ENCODE data around the gene SMIM8.

The SMIM8 gene

DNA sequence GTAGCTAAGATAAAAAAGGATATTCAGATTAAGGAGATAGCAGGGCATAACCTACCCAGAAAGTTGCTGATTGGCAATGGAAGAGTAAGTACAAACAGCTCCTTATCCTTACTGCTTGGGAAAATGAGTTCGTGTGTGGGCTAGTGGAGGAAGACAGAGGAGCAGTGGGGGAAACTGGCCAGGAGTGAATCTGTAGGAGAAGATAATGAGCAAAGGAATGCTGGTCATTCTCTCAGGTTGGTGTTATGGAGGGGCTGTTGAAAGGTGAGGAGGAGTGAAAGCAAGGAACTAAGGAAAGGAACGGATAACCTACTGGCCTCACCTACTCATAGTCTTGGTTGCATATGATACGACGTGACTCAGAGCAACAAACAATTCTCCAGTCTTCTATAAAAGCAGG lies 14.0 kb downstream of the SMIM8 start:
- DNase-seq, result no peak

DNA sequence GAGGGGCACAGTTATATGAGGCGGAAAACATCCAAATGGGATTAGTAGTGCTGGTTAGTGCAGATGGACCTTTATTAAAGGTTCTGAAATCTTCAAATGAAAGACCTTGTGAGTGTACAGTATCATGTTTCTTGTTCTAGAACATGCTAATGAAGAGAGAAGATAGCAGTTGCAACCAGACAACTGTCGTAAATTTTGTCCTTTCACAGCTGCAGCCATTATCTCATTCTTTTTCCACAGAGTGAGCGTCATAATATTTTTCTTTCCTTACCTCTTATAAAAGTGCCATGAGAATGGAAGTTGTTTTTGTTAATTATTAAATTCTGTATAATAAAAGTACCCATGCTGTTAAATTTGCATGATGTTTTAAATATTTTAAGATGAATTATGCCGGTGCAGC lies 17.8 kb downstream of the SMIM8 start:
- no peak for DNase-seq

DNA sequence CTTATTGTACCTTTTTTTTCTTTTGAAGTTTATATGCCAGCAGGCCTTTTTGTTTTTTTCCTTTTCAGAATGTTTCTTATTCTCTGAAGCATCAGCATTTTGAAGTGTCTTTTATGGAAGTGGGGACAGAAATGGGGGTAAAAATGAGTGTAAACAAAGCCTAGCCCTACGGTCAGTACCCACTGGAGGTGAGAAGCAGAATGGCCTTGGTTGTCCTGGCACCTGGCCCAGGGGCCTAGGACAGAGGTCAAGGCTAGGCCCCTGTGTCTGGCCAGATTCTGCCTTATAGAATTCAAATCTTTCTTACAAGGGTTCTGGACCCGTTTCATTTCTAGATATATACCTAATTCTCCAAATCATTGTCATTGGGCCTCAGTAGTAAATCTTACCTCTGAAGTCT lies 18.8 kb downstream of the SMIM8 start:
- no peak for DNase-seq

DNA sequence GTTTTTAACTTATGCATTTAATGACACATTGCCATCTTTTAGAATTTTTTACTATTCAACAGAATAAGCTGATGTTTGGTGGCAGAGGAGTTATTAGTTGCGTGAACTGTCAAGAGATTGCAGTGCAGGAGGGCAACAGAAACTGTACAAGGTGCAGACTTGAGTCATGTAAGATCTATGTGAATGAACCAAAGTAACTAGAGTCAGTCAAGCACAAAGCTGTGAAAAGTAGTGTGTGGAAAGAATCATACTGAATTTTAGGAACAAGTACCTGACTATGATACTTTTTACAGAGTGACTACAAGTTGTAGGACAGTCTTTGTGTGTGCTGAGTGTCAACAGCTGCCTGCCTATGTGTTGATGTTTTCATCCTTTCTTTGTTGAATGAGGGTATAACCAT lies 19.5 kb downstream of the SMIM8 start:
- no peak for DNase-seq

DNA sequence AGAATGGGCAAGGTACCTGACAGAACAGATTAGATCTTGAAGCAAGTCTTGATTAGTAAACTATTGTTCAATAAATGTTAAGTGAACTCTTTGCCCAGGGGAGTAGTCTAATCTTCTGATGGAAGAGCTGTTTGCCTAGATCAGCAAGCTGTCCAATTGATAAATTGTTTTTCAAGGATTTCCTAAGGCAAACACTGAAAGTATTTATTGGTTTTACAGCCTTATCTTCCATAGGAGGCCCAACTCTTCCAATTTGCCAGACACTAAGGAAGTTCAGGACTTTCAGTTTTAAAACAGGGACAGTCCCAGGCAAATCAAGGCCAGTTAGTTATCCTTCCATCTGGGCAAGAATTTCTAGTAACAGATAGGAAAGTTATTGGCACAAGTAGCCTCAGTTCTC lies 20.4 kb downstream of the SMIM8 start:
- DNase-seq, result no peak

DNA sequence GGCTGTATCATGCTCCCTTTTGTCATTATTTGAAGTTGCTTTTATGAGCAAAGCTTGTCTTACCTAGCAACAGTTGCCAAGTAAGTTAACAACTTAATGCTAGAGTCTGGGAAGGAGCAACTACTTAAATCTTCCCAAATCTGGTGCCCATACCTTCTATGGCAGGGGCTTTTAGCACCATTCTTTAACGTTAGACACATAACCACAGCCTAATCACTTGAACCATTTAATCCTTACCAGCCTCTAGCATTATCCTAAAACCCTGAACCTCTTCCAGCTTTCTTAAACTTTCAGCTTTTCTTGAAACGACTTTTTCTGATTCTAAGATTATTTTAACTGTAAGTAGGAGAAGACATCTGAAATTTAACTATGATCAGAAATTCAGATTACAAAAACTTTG lies 22.3 kb downstream of the SMIM8 start, which contains the start of gene C6orf163:
TSS of gene C6orf163 (plus strand) at position 83 of the 400 bp plus-strand sequence. CDS start at position 370, 287 bp downstream.
- DNase-seq, result no peak

DNA sequence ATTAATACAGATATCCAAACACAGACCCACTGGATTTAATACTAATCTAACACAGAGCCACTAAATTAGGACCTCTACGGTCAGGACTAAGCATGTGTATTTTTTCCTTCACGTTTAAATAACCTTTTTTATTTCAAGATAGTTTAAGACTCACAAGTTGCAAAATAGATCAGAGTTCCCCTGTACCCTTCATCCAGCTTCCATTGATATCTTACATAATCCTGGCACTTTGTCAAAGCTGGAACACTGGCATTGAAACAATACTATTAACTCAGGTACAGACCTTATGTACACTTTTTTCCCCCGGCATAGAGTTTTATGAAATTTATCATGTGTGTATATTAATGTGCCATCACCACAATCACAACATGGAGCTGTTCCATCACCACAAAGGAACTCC lies 24.3 kb downstream of the SMIM8 start:
- DNase-seq, result no peak

DNA sequence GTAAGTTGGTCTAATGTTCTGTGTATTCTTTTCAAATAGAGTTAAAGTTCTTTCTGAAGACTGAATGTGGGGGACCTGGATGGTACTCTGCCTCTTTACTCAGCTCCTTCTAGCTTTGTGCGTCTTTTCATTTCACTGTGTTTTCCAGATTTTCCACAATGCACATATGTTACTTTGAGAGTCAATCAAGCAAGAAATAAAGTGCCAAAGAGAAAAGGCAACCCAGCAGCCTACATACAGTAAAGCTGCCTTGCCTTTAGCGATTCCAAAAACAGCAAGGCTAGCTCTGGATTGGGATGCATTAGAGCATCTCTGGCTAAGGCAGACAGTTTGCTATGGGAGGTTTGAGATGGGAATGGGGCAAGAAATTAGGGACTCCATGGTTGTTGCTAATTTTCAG lies 27.5 kb downstream of the SMIM8 start:
- no peak for DNase-seq

DNA sequence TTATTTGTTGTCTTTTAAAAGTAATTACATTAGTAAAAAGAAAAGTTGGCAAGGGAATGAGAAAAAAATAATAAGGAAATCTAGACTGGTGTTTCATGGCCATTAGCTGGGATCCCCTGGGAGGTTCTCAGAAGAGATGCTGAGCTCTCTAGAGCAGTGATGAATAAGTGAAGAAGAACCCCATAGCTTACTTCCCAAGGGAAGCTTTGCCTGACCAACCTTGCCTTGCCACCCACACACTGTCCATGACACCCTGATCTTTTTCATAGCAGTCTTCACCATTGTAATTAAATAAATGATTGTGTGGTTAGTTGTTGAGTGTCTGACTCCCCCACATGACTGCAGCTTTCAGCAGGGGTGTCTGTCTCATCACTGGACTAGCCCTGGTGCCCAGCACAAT lies 28.1 kb downstream of the SMIM8 start:
- no peak for DNase-seq

DNA sequence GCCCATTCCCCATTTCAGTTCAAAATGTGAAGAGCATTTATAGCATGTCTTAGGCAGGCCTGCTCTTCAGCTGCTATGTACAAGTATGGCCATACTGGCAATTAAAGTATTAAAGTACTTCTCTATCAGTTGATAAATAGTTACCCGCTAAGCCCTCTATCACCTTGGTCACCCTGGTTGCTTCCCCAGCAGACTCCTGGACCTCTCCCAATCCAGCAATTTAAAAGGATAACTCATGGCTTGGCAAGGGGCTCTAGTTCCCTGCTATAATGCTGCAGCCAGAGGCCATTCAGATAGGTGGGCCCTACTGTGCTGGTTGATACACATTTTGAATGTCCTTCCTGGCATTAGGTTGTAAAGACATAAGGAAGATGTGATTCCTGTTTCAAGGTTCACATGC lies 29.2 kb downstream of the SMIM8 start:
- no peak for DNase-seq

DNA sequence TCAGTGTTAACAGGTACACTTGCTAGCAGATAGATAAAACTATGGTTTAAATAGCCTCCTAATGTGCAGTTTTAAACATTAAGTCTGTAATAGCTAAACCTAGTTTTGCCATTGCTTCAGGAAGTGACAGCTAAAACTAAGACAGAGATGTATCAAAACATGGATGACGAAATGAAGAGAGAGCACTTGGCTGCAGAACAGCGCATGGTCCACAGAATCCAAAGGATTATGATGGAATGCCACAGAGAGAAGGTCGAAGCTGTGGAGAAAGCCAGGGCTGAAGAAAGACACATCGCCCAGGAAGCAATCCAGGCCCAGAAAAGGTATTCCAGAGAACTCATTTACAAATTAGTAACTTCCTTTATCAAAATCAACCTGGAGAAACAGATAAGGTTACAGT lies 33.8 kb downstream of the SMIM8 start:
- DNase-seq, result no peak

DNA sequence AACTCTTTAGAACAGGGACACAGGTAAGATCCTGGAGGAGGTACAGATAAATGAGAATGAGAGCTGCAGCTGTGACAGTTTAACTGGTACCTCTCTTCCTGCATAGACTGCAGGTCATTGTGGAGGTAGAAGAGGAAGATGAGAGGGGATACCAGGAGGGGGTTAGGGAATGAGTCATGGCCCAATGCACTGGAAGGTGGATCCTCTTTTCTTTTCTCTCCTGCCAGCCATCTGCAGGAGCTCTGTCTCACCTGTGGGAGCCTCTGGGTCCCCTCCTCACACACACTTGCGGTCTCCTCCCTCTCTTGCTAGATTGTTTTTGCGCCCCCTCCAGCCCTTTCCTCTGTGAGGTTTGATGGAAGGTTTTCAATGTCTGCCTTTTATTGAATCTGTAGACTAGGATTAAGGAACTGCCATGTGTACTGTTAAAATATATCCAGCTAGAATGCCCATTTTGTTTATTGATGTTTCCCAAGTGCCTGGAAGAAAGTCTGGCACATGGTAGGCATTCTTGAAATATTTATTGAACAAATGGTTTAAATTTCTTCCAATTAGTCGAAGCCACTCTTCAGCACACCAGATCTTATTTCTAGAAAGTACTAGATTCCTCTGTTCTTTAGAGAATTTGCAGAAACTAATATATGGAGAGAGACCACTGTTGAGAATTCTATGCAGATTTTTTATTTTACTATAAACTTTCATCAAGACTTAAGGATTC lies 35.2 kb downstream of the SMIM8 start:
- no peak for DNase-seq

DNA sequence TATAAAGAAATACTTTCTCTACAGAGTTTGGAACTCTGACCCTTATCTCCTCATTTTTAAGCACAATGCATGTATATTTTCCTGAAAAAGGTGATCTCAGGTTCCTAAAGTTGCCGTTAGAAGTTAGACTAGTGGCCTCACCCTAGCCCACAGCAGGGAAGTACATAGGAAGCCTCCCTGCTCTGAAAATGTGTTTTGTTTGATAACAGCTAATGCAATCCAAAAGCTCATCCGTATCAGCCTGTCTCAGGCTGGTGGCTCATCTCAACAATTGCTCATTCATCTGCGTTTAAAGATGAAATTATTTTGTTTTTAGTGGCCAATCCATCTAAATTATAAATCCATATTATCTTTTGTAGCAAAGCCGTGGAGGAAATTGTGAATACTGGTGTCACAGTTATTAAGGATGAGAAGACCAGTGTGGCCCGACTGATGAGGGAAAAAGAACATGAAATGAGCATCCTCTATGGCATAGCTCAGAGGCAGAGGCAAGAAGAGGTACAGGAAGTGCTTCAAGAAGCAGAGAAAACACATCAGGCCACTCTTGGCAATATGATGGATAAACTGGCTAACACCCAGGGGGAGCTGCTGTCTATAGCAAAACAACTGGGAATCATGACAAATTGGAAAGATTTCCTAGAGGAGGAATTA lies 42.3 kb downstream of the SMIM8 start:
- DNase-seq, result no peak

DNA sequence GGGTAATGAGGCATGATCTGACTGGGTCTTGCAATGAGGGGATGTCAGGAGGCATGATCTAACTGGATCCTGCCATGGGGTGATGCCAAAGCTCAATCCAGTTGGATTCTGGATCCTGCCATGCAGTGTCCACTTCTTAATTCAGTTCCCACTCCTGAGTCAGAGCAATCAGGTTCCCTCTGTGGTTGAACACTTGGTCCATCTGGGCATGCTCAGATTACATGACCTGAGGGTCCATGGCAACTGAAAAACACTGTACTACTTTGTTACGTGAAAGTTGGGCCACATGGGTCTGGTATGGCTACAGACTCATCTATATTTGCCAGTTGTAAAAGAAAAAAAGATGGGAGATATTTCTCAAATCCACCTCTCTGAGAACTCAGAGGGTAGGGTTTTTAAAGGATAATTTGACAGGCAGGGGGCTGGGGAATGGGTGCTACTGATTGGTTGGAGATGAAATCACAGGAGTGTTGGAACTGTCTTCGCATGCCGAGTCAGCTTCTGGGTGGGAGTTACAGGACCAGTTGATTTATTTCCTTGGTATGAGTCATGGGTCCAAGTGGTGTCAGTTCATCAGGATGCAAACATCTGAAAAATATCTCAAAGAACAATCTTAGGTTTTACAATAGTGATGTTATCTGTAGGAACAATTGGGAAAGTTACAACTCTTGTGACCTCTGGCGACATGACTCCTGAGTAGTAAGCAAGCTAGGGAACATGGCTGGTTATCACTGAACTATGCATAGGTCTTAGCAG lies 43.9 kb downstream of the SMIM8 start:
- no peak for DNase-seq

DNA sequence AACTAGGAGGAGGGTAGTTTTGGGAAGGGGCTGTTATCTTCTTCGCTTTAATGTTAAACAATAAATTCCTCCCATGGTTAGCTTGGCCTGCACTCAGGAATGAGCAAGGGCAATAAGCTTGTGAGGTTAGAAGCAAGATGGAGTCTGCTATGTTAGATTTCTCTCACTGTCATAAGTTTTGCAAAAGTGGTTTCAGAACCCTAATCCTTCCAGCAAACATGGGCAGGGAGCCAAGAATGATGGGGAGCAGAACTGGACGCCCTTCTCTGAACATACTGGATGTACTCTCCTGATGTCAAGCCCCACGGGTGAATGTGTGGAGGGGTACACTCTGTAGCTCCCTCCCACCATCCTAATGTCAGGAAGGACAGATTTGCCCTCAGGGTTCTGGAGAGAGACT lies 44.5 kb downstream of the SMIM8 start:
- no peak for DNase-seq

DNA sequence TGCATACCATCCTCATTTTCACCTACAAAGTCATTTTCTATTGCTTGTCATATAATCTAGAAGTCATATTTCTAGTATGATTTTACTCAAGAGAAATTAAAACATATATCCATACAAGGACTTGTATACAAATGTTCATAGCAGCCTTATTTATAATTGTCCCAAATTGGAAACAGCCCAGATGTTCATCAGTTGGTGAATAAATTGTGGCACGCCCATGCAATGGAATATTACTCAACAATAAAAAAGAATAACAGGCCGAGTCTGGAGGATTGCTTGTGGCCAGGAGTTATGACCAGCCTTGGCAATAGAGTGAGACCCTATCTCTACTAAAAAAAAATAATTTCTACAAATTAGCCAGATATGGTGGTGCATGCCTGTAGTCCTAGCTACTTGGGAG lies 51.0 kb downstream of the SMIM8 start:
- no peak for DNase-seq

DNA sequence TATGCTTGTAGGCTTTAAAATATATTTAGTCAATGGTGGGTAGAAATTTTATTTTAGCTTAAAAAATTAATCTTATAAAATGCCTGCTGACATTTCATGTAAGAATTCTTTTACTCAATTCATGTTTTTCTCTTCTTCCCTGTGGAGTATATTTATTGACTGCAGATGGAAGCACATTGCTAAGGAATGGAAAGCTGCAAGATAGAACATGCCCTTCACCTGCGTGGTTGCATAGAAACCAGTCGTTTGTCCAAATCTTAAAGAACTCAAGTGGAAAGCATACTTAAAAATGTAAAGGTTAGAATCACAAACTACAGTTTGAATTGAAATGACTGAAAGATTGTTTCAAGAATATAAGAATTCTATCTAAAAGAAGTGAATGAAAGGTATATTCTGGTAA lies 52.9 kb downstream of the SMIM8 start:
- DNase-seq, result no peak

DNA sequence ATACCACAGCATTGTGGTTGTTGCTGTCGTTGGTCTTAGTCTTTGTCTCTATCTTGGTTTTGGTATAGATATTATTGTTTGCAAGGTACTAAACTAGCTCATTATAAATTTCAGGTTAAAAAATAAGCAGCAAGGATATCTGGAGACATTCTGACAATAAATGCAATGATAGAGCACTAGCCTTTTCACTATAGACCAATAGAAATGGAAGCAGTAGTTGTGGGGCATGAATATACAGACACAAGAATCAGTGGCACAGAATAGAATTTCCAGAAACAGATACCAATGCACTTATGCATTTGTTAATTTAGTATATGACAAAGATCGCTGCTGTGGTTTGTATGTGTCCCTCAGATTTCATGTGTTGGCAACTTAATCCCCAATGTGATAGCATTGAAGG lies 54.3 kb downstream of the SMIM8 start:
- no peak for DNase-seq

DNA sequence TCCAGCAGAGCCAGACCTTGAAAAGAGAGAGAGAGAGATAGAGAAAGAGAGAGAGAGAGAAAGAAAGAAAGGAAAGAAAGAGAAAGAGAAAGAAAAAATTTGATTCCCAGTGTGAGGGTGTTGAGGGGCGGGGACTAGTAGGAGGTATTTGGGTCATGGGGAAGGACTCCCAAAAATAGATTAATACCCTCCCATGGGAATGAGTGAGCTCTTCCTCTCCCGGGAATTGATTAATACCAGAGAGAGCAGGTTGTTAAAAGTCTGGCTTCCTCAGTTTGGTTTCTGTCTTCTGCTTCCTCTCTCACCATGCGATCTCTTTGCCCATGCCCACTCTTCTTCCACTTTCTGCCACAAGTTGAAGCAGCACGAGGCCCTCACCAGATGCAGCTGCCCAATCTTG lies 56.6 kb downstream of the SMIM8 start:
- no peak for DNase-seq

DNA sequence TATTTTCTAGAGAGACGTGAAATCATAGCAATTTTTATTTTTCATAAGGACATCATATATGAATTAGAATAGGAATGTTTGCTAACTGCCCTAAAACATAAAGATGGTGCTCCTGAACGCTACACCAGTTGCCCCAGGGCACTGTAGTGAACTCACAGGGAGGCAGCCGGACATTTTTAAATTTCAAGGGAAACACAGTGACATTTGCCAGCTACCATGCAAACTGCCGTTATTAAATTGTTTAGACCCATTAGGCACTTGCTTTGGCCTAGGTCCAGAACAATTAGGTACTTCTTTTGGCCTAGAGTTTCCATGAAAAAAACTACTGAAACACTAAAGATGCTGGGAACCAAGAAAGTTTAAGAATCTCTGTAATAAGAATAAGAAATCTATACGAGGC lies 60.5 kb downstream of the SMIM8 start:
- DNase-seq, result no peak

DNA sequence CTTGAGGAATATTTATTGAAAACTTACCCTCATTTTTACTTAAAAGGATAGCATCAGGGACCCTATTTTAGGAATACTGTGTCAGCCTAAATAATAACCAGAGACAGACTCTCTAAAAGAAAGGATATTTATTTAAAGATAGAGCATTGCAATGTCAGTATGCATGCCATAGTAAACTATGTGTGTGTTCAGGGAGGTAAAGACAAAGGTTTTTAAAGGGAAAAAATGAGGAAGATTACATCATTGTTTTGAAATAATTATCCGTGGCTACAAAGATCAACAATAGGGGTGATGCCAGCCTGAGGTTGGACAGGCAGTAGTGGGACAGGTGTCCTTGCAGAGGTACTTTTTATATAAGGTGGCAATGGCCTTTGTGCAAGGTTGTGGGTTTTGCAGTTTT lies 61.6 kb downstream of the SMIM8 start:
- DNase-seq, result no peak

DNA sequence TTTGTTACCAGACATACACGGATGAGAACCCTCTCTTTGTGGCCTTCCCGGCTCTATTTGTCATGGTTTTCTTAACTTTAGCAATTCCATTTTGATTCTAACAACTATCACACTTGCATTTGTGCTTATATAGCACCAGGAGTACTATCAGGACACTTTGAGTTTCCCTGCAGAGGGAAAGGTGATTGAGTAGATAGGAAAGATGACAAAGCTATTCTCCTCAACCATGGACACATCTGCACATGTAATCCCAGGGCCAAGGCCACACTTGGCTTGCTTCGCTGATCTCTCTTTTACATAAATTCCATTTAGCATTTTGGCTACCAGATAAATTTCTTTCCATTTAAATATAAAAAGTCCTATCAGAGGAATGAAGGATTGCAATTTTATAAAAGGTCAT lies 62.1 kb downstream of the SMIM8 start:
- DNase-seq, result no peak

DNA sequence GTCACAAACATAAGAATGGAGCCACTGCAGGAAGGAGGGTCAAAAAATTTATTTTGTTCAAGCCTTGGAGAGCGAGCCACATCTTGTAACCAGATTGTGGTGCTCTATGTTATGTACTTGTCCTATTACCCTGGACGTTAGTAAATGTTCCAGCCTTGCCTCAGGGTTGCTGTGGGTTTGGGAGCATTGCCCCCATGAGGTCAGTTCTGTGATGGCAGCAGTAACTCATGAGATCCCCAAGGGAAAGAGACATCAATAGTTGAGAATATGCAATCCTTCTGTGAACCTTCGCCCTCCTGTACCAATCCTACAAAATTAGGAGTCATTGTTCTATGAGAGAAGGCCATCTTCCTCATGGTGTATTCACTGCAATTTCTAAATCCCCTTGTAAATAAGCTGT lies 68.9 kb downstream of the SMIM8 start:
- no peak for DNase-seq
